GM18858 (cell line): ENCODE data around the gene RBM20.
"Not testable (repeated sequence)": the region's sequence is repeated elsewhere in the genome, so short reads cannot be mapped to it uniquely, and the experiment has no call there.

ENCODE experiments used
- ATAC-seq: cut with Tn5 transposase; IDR thresholded peaks from one replicate; pipeline ENCODE4 v1.9.1; 2021; ENCODE audit not compliant: unreplicated experiment

RBM20 gene

GRCh38 chr10:110643653-110644597 lies at the start of gene RBM20:
TSS of gene RBM20 (plus strand) at chr10:110644336. CDS start at chr10:110644455, 119 bp downstream.
- no peak for ATAC-seq

- no peak for ATAC-seq
These were observed 46.7 kb upstream of the RBM20 start for GRCh38 chr10:110597476-110597875.

- no peak for ATAC-seq
These were observed 43.5 kb upstream of the RBM20 start for GRCh38 chr10:110600487-110601101.

- ATAC-seq, result no peak
These were observed 42.6 kb upstream of the RBM20 start for GRCh38 chr10:110601581-110601980.

- no peak for ATAC-seq
These were observed 36.0 kb upstream of the RBM20 start for GRCh38 chr10:110608087-110608486.

- ATAC-seq, result no peak
These were observed 34.5 kb upstream of the RBM20 start for GRCh38 chr10:110609605-110610004.

GRCh38 chr10:110610308-110610774 lies 33.8 kb upstream of the RBM20 start:
- ATAC-seq, result no peak

GRCh38 chr10:110610781-110611180 lies 33.4 kb upstream of the RBM20 start:
- not testable (repeated sequence) for ATAC-seq

- peak; percentile 32 for ATAC-seq
These were observed 32.0 kb upstream of the RBM20 start for GRCh38 chr10:110612087-110612486.

- ATAC-seq, result no peak
These were observed 31.5 kb upstream of the RBM20 start for GRCh38 chr10:110612629-110613028.

GRCh38 chr10:110613341-110613995 lies 30.7 kb upstream of the RBM20 start:
- no peak for ATAC-seq

- peak; percentile 39 for ATAC-seq
These were observed 30.1 kb upstream of the RBM20 start for GRCh38 chr10:110613996-110614495.

- no peak for ATAC-seq
These were observed 28.9 kb upstream of the RBM20 start for GRCh38 chr10:110615057-110615747.

- no peak for ATAC-seq
These were observed 27.6 kb upstream of the RBM20 start for GRCh38 chr10:110616493-110617033.

- no peak for ATAC-seq
These were observed 26.5 kb upstream of the RBM20 start for GRCh38 chr10:110617425-110618229.

- ATAC-seq, result no peak
These were observed 25.9 kb upstream of the RBM20 start for GRCh38 chr10:110618230-110618610.

- no peak for ATAC-seq
These were observed 24.4 kb upstream of the RBM20 start for GRCh38 chr10:110619514-110620397.

GRCh38 chr10:110620398-110620719 lies 23.8 kb upstream of the RBM20 start:
- no peak for ATAC-seq

- not testable (repeated sequence) for ATAC-seq
These were observed 20.8 kb upstream of the RBM20 start for GRCh38 chr10:110623316-110623715.
